Transverse colon (tissue), 4 donors: Measurements from ENCODE around the gene ARCN1. TPM values are rescaled to one million over a fixed set of nuclear protein-coding genes. Genes with fewer than 3 reads are reported as not detected.
"Not testable (repeated sequence)": the region's sequence is repeated elsewhere in the genome, so short reads cannot be mapped to it uniquely, and the experiment has no call there.

ENCODE experiments used
- DNase-seq: peaks from one replicate; pipeline ENCODE4 v3.0.0-alpha.2; 2019
- H3K27ac ChIP-seq, 4 donors: fragments of 200-600 bp; sonication (generic); 2 replicates each; pipeline ENCODE4 v1.5.1; 2016 to 2018; ENCODE audit warnings: inconsistent platforms in 4 of 4
- H3K27me3 ChIP-seq: fragments of 200-600 bp; sonication (generic); 2 replicates; pipeline ENCODE4 v1.5.1; 2017; ENCODE audit warnings: inconsistent platforms
- H3K36me3 ChIP-seq, 4 donors: fragments of 200-600 bp; sonication (generic); 2 replicates each; pipeline ENCODE4 v1.5.1; 2017 to 2019; ENCODE audit warnings: inconsistent platforms in 4 of 4
- H3K4me1 ChIP-seq, 4 donors: fragments of 200-600 bp; sonication (generic); 2 replicates each; pipeline ENCODE4 v1.5.1; 2017 to 2020; ENCODE audit warnings: inconsistent platforms in 4 of 4
- H3K4me3 ChIP-seq, 4 donors: fragments of 200-600 bp; sonication (generic); 1 replicate in 1 of 4; 2 replicates in 3 of 4; pipeline versions ENCODE4 v1.5.1 to v1.6.1; 2017 to 2019; ENCODE audit warnings: inconsistent platforms in 4 of 4
- H3K9me3 ChIP-seq, 2 donors: fragments of 200-600 bp; sonication (generic); 2 replicates each; pipeline ENCODE4 v1.5.1; 2017 to 2019; ENCODE audit warnings: inconsistent platforms in 2 of 2
- CTCF ChIP-seq, 5 experiments: fragments of 200-600 bp in 3 of 5; fragments of 450-650 bp in 2 of 5; sonication (generic) in 3 of 5; IDR thresholded peaks; 1 replicate in 2 of 5; 2 replicates in 3 of 5; pipeline ENCODE4 v1.5.1; 2016 to 2017; ENCODE audit warnings: antibody characterized with exemption in 5 of 5, inconsistent platforms in 3 of 5, mild to moderate bottlenecking in 2 of 5, moderate library complexity in 1 of 5
- EP300 ChIP-seq: sonication (generic); formaldehyde crosslinking; IDR thresholded peaks from one replicate; pipeline ENCODE4 v1.6.1; 2017; ENCODE audit warnings: antibody characterized with exemption, low read depth
- POLR2A ChIP-seq: fragments of 450-650 bp; IDR thresholded peaks from one replicate; pipeline ENCODE4 v1.6.1; 2016; ENCODE audit warnings: antibody characterized with exemption, mild to moderate bottlenecking, moderate library complexity
- POLR2AphosphoS5 ChIP-seq, 3 donors: sonication (generic); formaldehyde crosslinking; IDR thresholded peaks; one replicate each; pipeline ENCODE4 v1.6.1; 2016; ENCODE audit warnings: antibody characterized with exemption in 3 of 3
- WGBS, 2 donors: methylation state at CpG; one replicate each; pipeline ENCODE4 v1.1.5; 2018; ENCODE audit warnings: low coverage in 1 of 2; 5-methylcytosine and 5-hydroxymethylcytosine counted together
- in situ Hi-C, 4 donors: fragments of 200-750 bp; cut with MboI; loops; one replicate each; pipeline versions ENCODE4 v1.15.0 to v1.15.1; 2017; ENCODE audit warnings: low sequenced_read_pairs in 3 of 4, low pct_ligation_motif_present in 1 of 4, low pct_unique_long_range_greater_than_20kb in 1 of 4
- intact Hi-C: fragments of 100-400 bp; cut with DNase I; formaldehyde crosslinking; loops from one replicate; pipeline ENCODE4 v1.15.1; 2023; ENCODE audit warnings: low total_unique reads
- total RNA-seq, 4 donors: library from RNA; depleted of rRNA; stranded (reverse); fragments of >200 nt; gene quantifications; one replicate each; pipeline ENCODE4 v1.1.0, GENCODE V29; 2016

Gene ARCN1
- total RNA-seq, 4 donors from 2014 or later, result 27.9 to 80.3 (median 61.0) TPM

GRCh38 chr11:118596224-118597146 lies 24.3 kb downstream of the ARCN1 start:
- H3K27ac ChIP-seq, result no peak overlapping the region
- no peaks in the 10 kb centered on the region for H3K9me3 ChIP-seq
- in situ Hi-C loops, result no loop called here
- peaks cover 0 to 5% (median 0%) of the 10 kb centered on the region in 4 donors for H3K4me1 ChIP-seq
- peaks cover 0 to 74% (median 30%) of the 10 kb centered on the region in 4 donors for H3K36me3 ChIP-seq
- no peak for TF ChIP-seq POLR2A
- no peak for TF ChIP-seq EP300
- TF ChIP-seq POLR2AphosphoS5 (IDR thresholded peaks at IDR 0.05), result no peak
- no peak for TF ChIP-seq CTCF (IDR thresholded peaks at IDR 0.05)
- H3K4me3 ChIP-seq, result no peak overlapping the region
- 83 to 89% methylated on average over 8 to 16 of the region's 16 CpGs for WGBS, 2 donors
- H3K27me3 ChIP-seq, result no peaks in the 10 kb centered on the region
- DNase-seq, result no peak
- intact Hi-C loops, result no loop called here

GRCh38 chr11:118597556-118597955 lies 25.3 kb downstream of the ARCN1 start:
- H3K9me3 ChIP-seq, result no peaks in the 10 kb centered on the region
- H3K27me3 ChIP-seq, result no peaks in the 10 kb centered on the region
- no peaks in the 10 kb centered on the region for H3K4me1 ChIP-seq
- WGBS, 2 donors, result 96% methylated on average over 9 of the region's 9 CpGs; no CpG with 5 or more reads in 1 of the 2 donors
- H3K36me3 ChIP-seq, result peaks cover 0 to 75% (median 31%) of the 10 kb centered on the region in 4 donors
- intact Hi-C loops (no loop called here), in situ Hi-C loops (no loop called here)
- H3K4me3 ChIP-seq, result no peak overlapping the region
- TF ChIP-seq POLR2A, result no peak
- no peak for TF ChIP-seq EP300
- TF ChIP-seq POLR2AphosphoS5 (IDR thresholded peaks at IDR 0.05), result no peak
- no peak for TF ChIP-seq CTCF (IDR thresholded peaks at IDR 0.05)
- H3K27ac ChIP-seq, result no peak overlapping the region
- DNase-seq, result no peak

GRCh38 chr11:118602331-118602730 lies 30.1 kb downstream of the ARCN1 start:
- H3K27ac ChIP-seq, result peak overlapping the region in 1 of 4 donors; percentile 18
- peaks cover 0 to 38% (median 14%) of the 10 kb centered on the region in 4 donors for H3K36me3 ChIP-seq
- DNase-seq, result no peak
- no peak for TF ChIP-seq POLR2A
- no peak for TF ChIP-seq POLR2AphosphoS5 (IDR thresholded peaks at IDR 0.05)
- TF ChIP-seq EP300, result no peak
- TF ChIP-seq CTCF (IDR thresholded peaks at IDR 0.05), result no peak
- peaks cover 5 to 31% (median 8%) of the 10 kb centered on the region in 4 donors for H3K4me1 ChIP-seq
- H3K27me3 ChIP-seq, result no peaks in the 10 kb centered on the region
- no peaks in the 10 kb centered on the region for H3K9me3 ChIP-seq
- in situ Hi-C loops (no loop called here), intact Hi-C loops (no loop called here)
- H3K4me3 ChIP-seq, result no peak overlapping the region
- WGBS, 2 donors, result 76 to 86% methylated on average over 1 to 3 of the region's 3 CpGs

GRCh38 chr11:118603709-118604108 lies 31.5 kb downstream of the ARCN1 start:
- Histone ChIP-seq H3K27ac (peak overlapping the region; percentile 73 to 95 (median 80)), H3K27me3 (peaks cover 13% of the 10 kb centered on the region), H3K4me1 (peaks cover 5 to 45% (median 18%) of the 10 kb centered on the region in 4 donors), H3K36me3 (peaks cover 0 to 37% (median 14%) of the 10 kb centered on the region in 4 donors)
- H3K9me3 ChIP-seq, H3K4me3 ChIP-seq, intact Hi-C loops, DNase-seq, in situ Hi-C loops: not testable (repeated sequence)
- WGBS, 2 donors, result 79 to 85% methylated on average over 5 to 8 of the region's 8 CpGs
